Measurements from ENCODE around the gene KIF4A.
"Not testable (repeated sequence)": the region's sequence is repeated elsewhere in the genome, so short reads cannot be mapped to it uniquely, and the experiment has no call there.

Gene KIF4A

GRCh38 chrX:70268034-70268433, 21.9 kb upstream of the KIF4A start, which contains the start of gene ARR3:
ARR3 (plus strand) TSS chrX:70268334; CDS start chrX:70269386, 1,052 bp downstream.
- Histone ChIP-seq H3K36me3 (no peaks in the 10 kb centered on the region), H3K4me2 (no peak within 1 kb of the TSS), H4K20me1 (peaks cover 0 to 5% (median 0%) of the 10 kb centered on the region in 11 experiments; a peak in 3 of 22 replicates), H3K9ac (no peak within 1 kb of the TSS), H3K4me1 (no peaks in the 10 kb centered on the region), H3K9me3 (replicated peaks in 1 of 11) (peaks cover 0 to 1% (median 0%) of the 10 kb centered on the region in 11 experiments; a peak in 4 of 22 replicates), H3K27me3 (peaks cover 38 to 100% (median 96%) of the 10 kb centered on the region in 11 experiments), H3K4me3 (no peak within 1 kb of the TSS), H3K27ac (no peak within 1 kb of the TSS)
- no peak for TF ChIP-seq Cebpa-rat (IDR thresholded peaks at IDR 0.05)

- not testable (repeated sequence) for H3K9me3 ChIP-seq (replicated peaks in 1 of 11); H4K20me1 ChIP-seq; H3K27ac ChIP-seq; H3K36me3 ChIP-seq; H3K4me1 ChIP-seq; H3K9ac ChIP-seq; H3K4me2 ChIP-seq; H3K4me3 ChIP-seq
- H3K27me3 ChIP-seq = peaks cover 34 to 98% (median 86%) of the 10 kb centered on the region in 11 experiments
These were observed 15.9 kb upstream of the KIF4A start for GRCh38 chrX:70274029-70274428.

GRCh38 chrX:70279081-70279480, 10.8 kb upstream of the KIF4A start:
- H3K4me3 ChIP-seq = no peak overlapping the region
- H4K20me1 ChIP-seq = 0 out of 22 replicates have a peak, but pooled peaks cover 0 to 2% (median 0%) of the 10 kb centered on the region in 11 experiments
- peaks cover 0 to 13% (median 0%) of the 10 kb centered on the region in 11 experiments; a peak in 4 of 22 replicates for H3K9me3 ChIP-seq (replicated peaks in 1 of 11)
- peaks cover 0 to 14% (median 0%) of the 10 kb centered on the region in 11 experiments; a peak in 2 of 22 replicates for H3K36me3 ChIP-seq
- no peak for TF ChIP-seq Cebpa-rat (IDR thresholded peaks at IDR 0.05)
- no peak overlapping the region for H3K4me2 ChIP-seq
- peaks cover 36 to 99% (median 84%) of the 10 kb centered on the region in 11 experiments for H3K27me3 ChIP-seq
- H3K4me1 ChIP-seq = no peaks in the 10 kb centered on the region
- H3K9ac ChIP-seq = no peak overlapping the region
- H3K27ac ChIP-seq = no peak overlapping the region

- H3K27me3 ChIP-seq = peaks cover 40 to 99% (median 84%) of the 10 kb centered on the region in 11 experiments
- no peak overlapping the region for H3K27ac ChIP-seq
- peaks cover 0 to 13% (median 0%) of the 10 kb centered on the region in 11 experiments; a peak in 4 of 22 replicates for H3K9me3 ChIP-seq (replicated peaks in 1 of 11)
- H3K4me1 ChIP-seq = no peaks in the 10 kb centered on the region
- no peak overlapping the region for H3K4me2 ChIP-seq
- no peak overlapping the region for H3K9ac ChIP-seq
- peaks cover 0 to 28% (median under 1%) of the 10 kb centered on the region in 11 experiments; a peak in 6 of 22 replicates for H3K36me3 ChIP-seq
- H3K4me3 ChIP-seq = no peak overlapping the region
- TF ChIP-seq Cebpa-rat (IDR thresholded peaks at IDR 0.05) = no peak
- H4K20me1 ChIP-seq = peaks cover 0 to 2% (median 0%) of the 10 kb centered on the region in 11 experiments; a peak in 1 of 22 replicates
These were observed 9.3 kb upstream of the KIF4A start for GRCh38 chrX:70280573-70280972.

- H3K27me3 ChIP-seq = peaks cover 53 to 99% (median 91%) of the 10 kb centered on the region in 11 experiments
- peaks cover 0 to 13% (median 0%) of the 10 kb centered on the region in 11 experiments; a peak in 4 of 22 replicates for H3K9me3 ChIP-seq (replicated peaks in 1 of 11)
- H3K27ac ChIP-seq = no peak within 1 kb of the TSS
- H3K4me3 ChIP-seq = no peak within 1 kb of the TSS
- H3K4me1 ChIP-seq = no peaks in the 10 kb centered on the region
- H4K20me1 ChIP-seq = no peaks in the 10 kb centered on the region; a peak in 1 of 22 replicates
- H3K4me2 ChIP-seq = no peak within 1 kb of the TSS
- TF ChIP-seq Cebpa-rat (IDR thresholded peaks at IDR 0.05) = no peak
- H3K36me3 ChIP-seq = peaks cover 0 to 41% (median 14%) of the 10 kb centered on the region in 11 experiments; a peak in 15 of 22 replicates
- no peak within 1 kb of the TSS for H3K9ac ChIP-seq
These were observed 8.0 kb upstream of the KIF4A start, which contains the start of gene RAB41 for GRCh38 chrX:70281951-70282350. RAB41 (plus strand) TSS chrX:70282172; CDS start chrX:70282218, 46 bp downstream.

GRCh38 chrX:70289168-70289792, 624 bp upstream of the KIF4A start:
- H3K9ac ChIP-seq = peak overlapping the region; percentile 71 to 85 (median 82)
- peaks cover 0 to 47% (median 20%) of the 10 kb centered on the region in 11 experiments; a peak in 19 of 22 replicates for H3K36me3 ChIP-seq
- H3K4me3 ChIP-seq = peak overlapping the region; percentile 61 to 78 (median 72)
- peak overlapping the region in 10 of 11 experiments; percentile 59 to 85 (median 76); a peak in 19 of 22 replicates for H3K27ac ChIP-seq
- peaks cover 0 to 28% (median 19%) of the 10 kb centered on the region in 10 experiments; a peak in 14 of 20 replicates for H3K4me1 ChIP-seq
- no peaks in the 10 kb centered on the region; a peak in 2 of 22 replicates for H4K20me1 ChIP-seq
- peaks cover 78 to 98% (median 94%) of the 10 kb centered on the region in 11 experiments for H3K27me3 ChIP-seq
- TF ChIP-seq Cebpa-rat (IDR thresholded peaks at IDR 0.05) = no peak
- no peaks in the 10 kb centered on the region for H3K9me3 ChIP-seq (replicated peaks in 1 of 11)
- H3K4me2 ChIP-seq = peak overlapping the region; percentile 61 to 79 (median 69)

GRCh38 chrX:70292788-70293187, 2.9 kb downstream of the KIF4A start:
- Histone ChIP-seq H4K20me1 (peaks cover 0 to 4% (median 0%) of the 10 kb centered on the region in 11 experiments; a peak in 4 of 22 replicates), H3K27ac (no peak overlapping the region), H3K9me3 (replicated peaks in 1 of 11) (no peaks in the 10 kb centered on the region), H3K4me1 (peaks cover 0 to 28% (median 19%) of the 10 kb centered on the region in 10 experiments; a peak in 14 of 20 replicates), H3K27me3 (peaks cover 54 to 97% (median 86%) of the 10 kb centered on the region in 11 experiments), H3K9ac (no peak overlapping the region), H3K4me3 (no peak overlapping the region), H3K4me2 (peak overlapping the region in 4 of 11 experiments; percentile 31 to 63 (median 57); a peak in 5 of 22 replicates), H3K36me3 (peaks cover 0 to 45% (median 6%) of the 10 kb centered on the region in 11 experiments; a peak in 12 of 22 replicates)
- TF ChIP-seq Cebpa-rat (IDR thresholded peaks at IDR 0.05) = no peak

- Histone ChIP-seq H4K20me1 (peaks cover 0 to 9% (median 0%) of the 10 kb centered on the region in 11 experiments; a peak in 4 of 22 replicates), H3K4me2 (no peak overlapping the region), H3K27me3 (peaks cover 57 to 97% (median 86%) of the 10 kb centered on the region in 11 experiments), H3K9ac (no peak overlapping the region), H3K4me3 (no peak overlapping the region), H3K36me3 (peaks cover 0 to 49% (median 8%) of the 10 kb centered on the region in 11 experiments; a peak in 10 of 22 replicates), H3K4me1 (peaks cover 0 to 28% (median 19%) of the 10 kb centered on the region in 10 experiments; a peak in 14 of 20 replicates), H3K9me3 (replicated peaks in 1 of 11) (no peaks in the 10 kb centered on the region), H3K27ac (no peak overlapping the region)
- TF ChIP-seq Cebpa-rat (IDR thresholded peaks at IDR 0.05) = no peak
These were observed 3.7 kb downstream of the KIF4A start for GRCh38 chrX:70293621-70294020.

DNA sequence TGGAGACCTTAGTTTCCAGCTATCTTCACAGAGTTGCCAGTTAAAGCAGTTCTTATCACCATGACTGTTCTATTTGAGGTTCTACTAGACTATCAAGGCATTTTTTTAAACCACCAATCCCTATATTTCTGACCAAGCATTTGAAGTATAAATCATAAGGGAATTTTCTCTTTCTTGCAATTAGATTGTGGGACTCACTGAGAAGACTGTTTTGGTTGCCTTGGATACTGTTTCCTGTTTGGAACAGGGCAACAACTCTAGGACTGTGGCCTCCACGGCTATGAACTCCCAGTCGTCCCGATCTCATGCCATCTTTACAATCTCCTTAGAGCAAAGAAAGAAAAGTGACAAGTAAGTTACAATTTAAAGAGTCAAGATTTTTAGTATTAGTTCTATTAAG, 11.8 kb downstream of the KIF4A start:
- peaks cover 59 to 80% (median 74%) of the 10 kb centered on the region in 11 experiments for H3K27me3 ChIP-seq
- H3K4me1 ChIP-seq = no peaks in the 10 kb centered on the region
- no peaks in the 10 kb centered on the region for H3K9me3 ChIP-seq (replicated peaks in 1 of 11)
- no peak overlapping the region for H3K4me2 ChIP-seq
- TF ChIP-seq Cebpa-rat (IDR thresholded peaks at IDR 0.05) = no peak
- H4K20me1 ChIP-seq = peaks cover 0 to 5% (median 0%) of the 10 kb centered on the region in 11 experiments; a peak in 3 of 22 replicates
- H3K9ac ChIP-seq = no peak overlapping the region
- no peak overlapping the region for H3K4me3 ChIP-seq
- peaks cover 0 to 79% (median 56%) of the 10 kb centered on the region in 11 experiments; a peak in 17 of 22 replicates for H3K36me3 ChIP-seq
- H3K27ac ChIP-seq = no peak overlapping the region

Data from BLaER1 treated with 17β-estradiol and CSF1 and Interleukin-3, amounts not matched to agents 10 nM and 100 nM (cell line).